KBM-7 (cell line): ENCODE results near the gene KRTAP27-1.

Experiments
- DNase-seq: peaks from one replicate; pipeline ENCODE4 v3.0.0-alpha.2; 2015
- in situ Hi-C: fragments of 300-500 bp; cut with MboI; formaldehyde crosslinking; loops from 2 replicates; pipeline ENCODE4 v1.14.3; 2020; ENCODE audit warnings: low sequenced_read_pairs, low pct_unique_long_range_greater_than_20kb, mixed read lengths

Gene KRTAP27-1

DNA sequence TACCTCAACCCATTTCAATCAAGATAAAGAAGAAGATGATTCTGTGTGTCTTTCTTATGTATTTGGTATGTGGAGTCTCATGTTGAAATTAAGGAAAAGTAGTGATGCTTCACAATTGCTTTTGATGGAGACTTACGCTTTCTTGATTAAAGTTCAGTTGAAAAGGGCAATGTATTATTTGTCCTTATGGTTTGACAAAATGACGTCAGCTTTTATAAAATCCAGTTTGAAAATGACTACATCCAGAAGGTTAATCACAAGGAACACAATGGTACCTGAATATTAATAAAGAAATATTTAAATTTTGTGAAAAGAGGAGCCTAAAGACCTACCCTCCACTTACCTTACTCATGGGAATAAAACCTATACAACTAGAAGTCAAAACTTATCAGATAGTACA is 21.8 kb downstream of the KRTAP27-1 start:
- DNase-seq: no peak
- in situ Hi-C loops: no loop called here

DNA sequence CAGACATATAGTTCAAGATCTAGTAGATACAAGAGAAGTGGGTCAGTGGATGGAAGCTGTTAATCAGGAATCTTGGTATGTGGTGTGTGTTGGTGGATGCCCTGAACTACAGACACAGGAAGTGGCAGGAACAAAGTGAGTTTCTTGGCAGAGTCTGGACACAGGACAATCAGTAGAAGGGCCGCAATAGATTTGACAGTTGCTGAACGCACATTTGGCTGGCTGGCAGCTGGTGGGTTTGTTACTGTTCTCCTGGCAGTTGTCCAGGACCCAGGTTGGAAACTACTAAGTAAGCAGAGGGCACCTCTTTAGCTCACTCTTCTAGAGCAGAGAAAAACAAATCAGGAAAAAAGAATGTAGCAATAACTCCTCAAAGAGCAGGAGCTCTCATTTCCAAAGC is 30.6 kb downstream of the KRTAP27-1 start:
- DNase-seq: no peak
- in situ Hi-C loops: no loop called here

DNA sequence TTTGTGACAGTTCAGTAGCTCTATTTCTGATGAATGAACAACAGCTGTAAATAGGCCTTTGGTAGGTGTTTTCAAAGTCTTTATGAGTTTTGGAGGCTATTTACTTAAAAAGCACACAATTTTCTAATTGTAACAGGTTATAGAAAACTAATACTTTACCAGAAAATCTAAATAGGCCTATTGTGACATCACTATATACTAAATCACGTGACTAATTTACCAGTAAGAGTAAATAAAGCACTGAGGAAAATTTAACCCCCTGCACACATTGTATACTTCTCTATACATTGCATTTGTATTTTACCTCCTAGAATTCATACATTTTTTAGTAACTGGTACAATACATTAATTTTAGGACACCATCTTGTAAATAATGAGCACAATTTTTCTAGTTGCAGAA is 32.4 kb downstream of the KRTAP27-1 start:
- in situ Hi-C loops: no loop called here
- no peak for DNase-seq

DNA sequence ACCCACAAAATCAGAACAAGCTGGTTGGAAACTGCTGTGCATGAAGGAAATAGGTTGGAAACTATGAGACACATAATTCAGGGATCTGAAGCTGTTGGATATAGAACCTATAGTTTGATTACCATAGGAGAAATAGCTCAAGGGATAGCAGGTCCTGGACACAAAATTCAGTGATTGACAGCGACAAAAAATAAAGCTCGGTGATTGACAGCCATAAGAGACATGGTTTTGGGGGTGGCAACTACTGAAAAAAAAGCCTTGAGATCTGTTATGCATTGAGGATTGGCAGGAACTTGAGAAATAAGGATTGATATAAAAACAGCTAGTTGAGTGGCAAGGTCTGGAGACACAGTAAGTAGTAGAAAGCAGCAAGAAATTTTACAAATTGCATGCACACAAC is 48.3 kb downstream of the KRTAP27-1 start, which contains the start of gene KRTAP25-1:
Gene KRTAP25-1 (minus strand): TSS at position 300 of the 400 bp plus-strand sequence. CDS start 24 bp downstream, at position 276.
- in situ Hi-C loops: no loop called here
- DNase-seq: no peak
